Measurements from ENCODE around the gene MAGEF1. TPM values are rescaled to one million over a fixed set of nuclear protein-coding genes. Genes with fewer than 3 reads are reported as not detected.
A peak's percentile ranks its signal among the peaks of the same experiment; 100 is the strongest.

The MAGEF1 gene
- total and polyA plus RNA-seq, 2 of the 8 experiments (the other 6 are each of a cell fraction or from before 2014, with no cell fraction given) = 26.5 to 56.7 TPM

DNA sequence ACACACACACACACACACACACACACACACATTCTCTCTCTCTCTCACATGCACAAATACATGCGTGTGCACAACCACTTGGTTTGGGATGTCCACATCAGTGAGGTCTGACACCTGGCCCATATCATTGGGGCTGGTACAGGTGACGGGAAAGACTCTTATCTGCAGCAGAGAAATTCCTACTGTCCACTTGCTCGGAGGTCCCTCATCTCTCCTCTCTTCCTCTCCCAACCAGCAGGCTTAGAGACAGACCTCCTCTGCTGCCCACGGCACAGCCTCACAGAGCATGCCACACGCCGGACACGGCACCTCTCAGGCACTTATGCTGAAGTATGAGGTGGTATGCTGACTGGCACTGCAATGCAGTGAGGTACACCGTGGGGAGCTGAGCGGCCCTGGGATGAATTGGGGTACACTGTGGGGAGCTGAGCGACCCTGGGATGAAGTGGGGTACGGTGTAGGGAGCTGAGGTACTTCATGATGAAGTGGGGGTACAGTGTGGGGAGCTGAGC, 41.7 kb downstream of the MAGEF1 start:
- ChIA-PET POLR2A (ENCODE audit: partially characterized antibody) (no interaction called here), CTCF (ENCODE audit: partially characterized antibody) (interaction anchor here (1.3 to 3.8 kb wide), 5 partner anchors 8 to 95 kb away, joined by 3 to 33 read pairs (median 7); no protein-coding TSS in a partner anchor)
- H3K56ac ChIP-seq (replicated peaks; ENCODE audit: insufficient read length, low read depth, low read length) = no peak overlapping the region
- H4K8ac ChIP-seq (ENCODE audit: extremely low read depth, insufficient read depth, low read length) = peak overlapping the region; percentile 45
- no peak overlapping the region for H4K91ac ChIP-seq (replicated peaks; ENCODE audit: insufficient read length, low read length)
- H3K18ac ChIP-seq (ENCODE audit: extremely low read depth, low read length) = no peak overlapping the region; the same call in 1 of the 2 replicates
- H3K79me2 ChIP-seq (ENCODE audit: control insufficient read depth in 1 of 2, insufficient read depth in 2 of 2, low read length in 2 of 2) = no peaks in the 10 kb centered on the region
- 0 out of 2 replicates have a peak overlapping the region, but pooled peaks have one; percentile 39 for H2BK12ac ChIP-seq (ENCODE audit: low read depth, low read length)
- H2BK5ac ChIP-seq (ENCODE audit: low read depth, low read length) = no peak overlapping the region
- no peak overlapping the region for H2BK15ac ChIP-seq (ENCODE audit: low read length)
- H3K9ac ChIP-seq (replicated peaks in 1 of 4; ENCODE audit: extremely low read depth in 1 of 4, low read depth in 3 of 4, low read length in 3 of 4) = no peak overlapping the region
- no peak overlapping the region for H3K4me2 ChIP-seq (ENCODE audit: insufficient read depth in 1 of 2, low read depth in 2 of 2, low read length in 2 of 2)
- H2BK120ac ChIP-seq (replicated peaks; ENCODE audit: low read depth, low read length) = no peak overlapping the region
- H4K20me1 ChIP-seq (replicated peaks in 1 of 2; ENCODE audit: control insufficient read depth in 1 of 2, insufficient read depth in 2 of 2, low read length in 2 of 2) = no peaks in the 10 kb centered on the region
- no peaks in the 10 kb centered on the region for H3K79me1 ChIP-seq (ENCODE audit: low read depth, low read length)
- H4K5ac ChIP-seq (ENCODE audit: insufficient read length, low read depth, low read length) = no peak overlapping the region
- no peak overlapping the region for H3K4ac ChIP-seq (replicated peaks; ENCODE audit: insufficient read length, low read depth, low read length)
- no peak overlapping the region for H2BK20ac ChIP-seq (ENCODE audit: low read length)
- H3K9me3 ChIP-seq (ENCODE audit: insufficient read depth in 2 of 2, low read depth in 1 of 2, low read length in 1 of 2) = no peaks in the 10 kb centered on the region
- H3K27me3 ChIP-seq (replicated peaks in 1 of 4; ENCODE audit: control insufficient read depth in 3 of 4, extremely low read depth in 1 of 4, insufficient read depth in 3 of 4, low read length in 3 of 4) = no peaks in the 10 kb centered on the region
- DNase-seq (ENCODE audit: low read depth in 1 of 2, low spot score in 2 of 2) (no peak), FAIRE-seq (no peak)
- H2AK5ac ChIP-seq (ENCODE audit: low read depth, low read length) = 0 out of 2 replicates have a peak overlapping the region, but pooled peaks have one; percentile 24
- no peak overlapping the region for H3K23ac ChIP-seq (ENCODE audit: insufficient read length)
- no peak overlapping the region for H3K27ac ChIP-seq (ENCODE audit: low read depth, low read length)
- no peak overlapping the region for H3K4me3 ChIP-seq (ENCODE audit: extremely low read depth in 1 of 4, insufficient read depth in 2 of 4, low read depth in 3 of 4, low read length in 4 of 4)
- 92% methylated on average over 10 of the region's 11 CpGs; no CpG with 5 or more reads in 1 of the 2 experiments for WGBS, 2 experiments (ENCODE audit: extremely low coverage in 1 of 2, insufficient coverage in 1 of 2, insufficient read length in 1 of 2, insufficient replicate concordance in 2 of 2, low coverage in 1 of 2, low lambda C conversion rate in 2 of 2, missing lambda C conversion rate in 1 of 2)
- no peak overlapping the region for H3K14ac ChIP-seq (ENCODE audit: insufficient read length)
- H3K36me3 ChIP-seq (ENCODE audit: control insufficient read depth in 2 of 4, insufficient read depth in 4 of 4, low read length in 3 of 4) = no peaks in the 10 kb centered on the region
- H3K4me1 ChIP-seq (replicated peaks in 1 of 4; ENCODE audit: control insufficient read depth in 3 of 4, insufficient read depth in 4 of 4, low read length in 3 of 4) = no peaks in the 10 kb centered on the region
- no peak overlapping the region for H2AFZ ChIP-seq (ENCODE audit: low read length)
- H3K23me2 ChIP-seq (ENCODE audit: low read depth, low read length) = no peaks in the 10 kb centered on the region; the same call in 1 of the 2 replicates
- no peak for TF ChIP-seq HDAC2 (IDR thresholded peaks at IDR 0.05; ENCODE audit: borderline replicate concordance in 1 of 2, low read depth in 2 of 2, low read length in 2 of 2)
- TF ChIP-seq EP300 (IDR thresholded peaks at IDR 0.05; ENCODE audit: borderline replicate concordance in 1 of 2, low read depth in 2 of 2, low read length in 2 of 2) = no peak
- no peak for TF ChIP-seq KDM1A (IDR thresholded peaks at IDR 0.05; ENCODE audit: borderline replicate concordance, low read length)
- TF ChIP-seq, protein P1, sequence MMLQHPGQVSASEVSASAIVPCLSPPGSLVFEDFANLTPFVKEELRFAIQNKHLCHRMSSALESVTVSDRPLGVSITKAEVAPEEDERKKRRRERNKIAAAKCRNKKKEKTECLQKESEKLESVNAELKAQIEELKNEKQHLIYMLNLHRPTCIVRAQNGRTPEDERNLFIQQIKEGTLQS (IDR thresholded peaks at IDR 0.05; ENCODE audit: insufficient read depth, low read depth, low read length) = no peak
- TF ChIP-seq SIRT6 (IDR thresholded peaks at IDR 0.05; ENCODE audit: low read length) = no peak
- no peak for TF ChIP-seq PHF8 (conservative IDR thresholded peaks at IDR 0.05; ENCODE audit: low read depth, low read length)
- no peak for TF ChIP-seq RAD21 (IDR thresholded peaks at IDR 0.05 in 1 of 2, conservative IDR thresholded peaks at IDR 0.05 in 1 of 2; ENCODE audit: low read depth in 2 of 2, low read length in 2 of 2)
- no peak for TF ChIP-seq CHD1 (IDR thresholded peaks at IDR 0.05; ENCODE audit: low read depth, low read length)
- TF ChIP-seq KDM5A (IDR thresholded peaks at IDR 0.05; ENCODE audit: low read length) = no peak
- TF ChIP-seq SP2 (IDR thresholded peaks at IDR 0.05; ENCODE audit: low read length) = no peak
- no peak for TF ChIP-seq SP1 (IDR thresholded peaks at IDR 0.05; ENCODE audit: low read depth, low read length)
- TF ChIP-seq BACH1 (IDR thresholded peaks at IDR 0.05; ENCODE audit: low read length) = no peak
- no peak for TF ChIP-seq SRF (IDR thresholded peaks at IDR 0.05; ENCODE audit: low read depth, low read length)
